ENCODE measurements around the gene CEMIP. TPM values are rescaled to one million over a fixed set of nuclear protein-coding genes. Genes with fewer than 3 reads are reported as not detected.

Gene CEMIP
- total and polyA plus RNA-seq, 9 donors: 0.93 to 3.0 (median 2.3) TPM

DNA sequence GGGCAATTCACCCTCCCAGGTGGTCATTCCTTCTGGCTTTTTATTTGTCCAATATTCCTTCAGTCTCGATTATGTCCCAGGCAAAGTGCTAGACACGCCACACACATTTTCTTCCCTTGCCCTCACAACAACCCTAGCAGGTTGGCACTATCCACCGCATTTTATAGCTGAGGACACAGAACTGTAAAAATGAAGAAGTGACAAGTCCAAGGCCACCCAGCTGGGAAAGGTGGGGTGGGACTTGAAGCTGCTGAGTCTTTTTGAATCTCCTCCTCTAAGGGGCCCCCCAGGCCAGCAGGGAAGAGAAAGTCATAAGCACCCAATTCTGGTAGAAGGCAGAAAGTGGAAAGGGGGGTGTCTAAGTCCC lies 60.6 kb downstream of the CEMIP start:
- Histone ChIP-seq H3K4me3 (ENCODE audit: low read length) (no peak overlapping the region), H3K27me3 (ENCODE audit: control insufficient read depth, insufficient read depth, low read length) (peaks cover 4% of the 10 kb centered on the region), H3K36me3 (ENCODE audit: control insufficient read depth, insufficient read depth, low read length) (no peaks in the 10 kb centered on the region), H3K9me3 (replicated peaks; ENCODE audit: control insufficient read depth, low read depth, low read length) (no peaks in the 10 kb centered on the region), H3K27ac (ENCODE audit: low read length) (no peak overlapping the region), H3K4me1 (ENCODE audit: control insufficient read depth, insufficient read depth, low read length) (peaks cover 40% of the 10 kb centered on the region)
- no CpG with 5 or more reads among the region's 3 CpGs for WGBS (ENCODE audit: insufficient coverage)
- DNase-seq: no peak

DNA sequence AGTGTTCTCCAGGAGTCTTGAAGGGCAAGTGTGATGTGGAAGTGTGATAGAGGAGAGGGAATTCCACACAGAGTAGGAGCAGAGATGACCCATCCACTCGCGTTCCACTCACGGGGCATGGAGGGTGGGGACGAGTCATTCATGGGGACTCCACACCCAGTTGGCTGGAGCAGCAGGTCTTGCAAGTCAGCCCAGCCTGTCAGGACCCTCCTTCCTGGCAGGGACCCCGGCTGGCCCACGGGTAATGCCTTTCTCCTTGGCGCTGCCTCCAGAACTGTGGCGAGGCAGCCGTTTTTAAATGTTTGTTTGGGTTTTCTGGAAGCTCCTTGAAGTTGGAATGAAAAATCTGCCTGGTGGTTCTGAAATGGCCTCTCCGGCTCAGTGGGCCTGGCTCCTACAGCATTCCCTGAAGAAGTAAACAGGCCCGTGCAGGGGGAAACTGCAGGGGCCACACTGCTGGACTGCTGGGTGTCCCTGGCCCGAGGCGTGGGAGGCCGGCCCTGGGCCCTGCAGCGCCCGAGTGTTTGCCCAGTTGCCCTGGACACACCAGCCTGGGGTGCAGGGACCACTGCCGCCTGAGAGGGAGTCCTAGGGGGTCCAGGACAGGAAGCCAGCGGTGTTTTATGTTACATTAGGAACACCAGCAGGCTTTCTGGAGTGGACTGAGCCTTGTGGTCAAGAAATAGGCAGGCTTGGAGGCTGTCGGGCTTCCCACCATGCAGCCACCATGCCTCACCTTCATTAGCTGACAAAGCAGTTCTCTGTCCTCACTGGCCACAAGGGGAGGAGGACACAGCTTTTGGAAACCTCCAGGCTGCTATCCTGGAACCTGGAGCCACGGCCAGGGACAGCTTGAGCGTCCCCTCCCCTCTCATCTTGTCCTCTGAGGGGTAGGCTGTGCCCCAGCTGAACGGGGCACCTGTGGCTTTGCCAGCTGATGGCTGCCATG lies 61.3 kb downstream of the CEMIP start:
- no peaks in the 10 kb centered on the region for H3K9me3 ChIP-seq (replicated peaks; ENCODE audit: control insufficient read depth, low read depth, low read length)
- H3K4me1 ChIP-seq (ENCODE audit: control insufficient read depth, insufficient read depth, low read length): peaks cover 40% of the 10 kb centered on the region
- peaks cover 4% of the 10 kb centered on the region for H3K27me3 ChIP-seq (ENCODE audit: control insufficient read depth, insufficient read depth, low read length)
- no peak overlapping the region for H3K4me3 ChIP-seq (ENCODE audit: low read length)
- DNase-seq: peak; percentile 26
- H3K27ac ChIP-seq (ENCODE audit: low read length): no peak overlapping the region
- no peaks in the 10 kb centered on the region for H3K36me3 ChIP-seq (ENCODE audit: control insufficient read depth, insufficient read depth, low read length)
- WGBS (ENCODE audit: insufficient coverage): 76% methylated on average over 15 of the region's 22 CpGs

DNA sequence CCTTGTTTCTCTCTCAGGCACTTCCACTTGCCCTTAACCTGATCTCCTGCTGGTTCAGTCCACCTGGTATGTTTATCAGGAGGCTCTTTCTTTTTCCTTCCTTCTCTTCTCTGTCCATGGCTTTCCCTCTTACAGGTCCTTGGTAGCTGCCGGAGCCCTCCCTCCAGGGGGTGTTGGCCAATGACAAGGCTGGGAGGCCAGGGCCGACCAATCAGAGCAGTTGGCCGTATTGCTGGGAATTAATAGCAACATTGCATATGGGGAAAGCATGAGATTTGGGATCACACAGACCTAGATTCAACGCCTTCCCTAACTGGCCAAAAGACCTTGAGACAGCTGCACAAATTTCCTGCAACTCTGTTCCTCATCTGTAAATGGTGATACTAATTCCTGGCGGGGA lies 62.4 kb downstream of the CEMIP start:
- WGBS (ENCODE audit: insufficient coverage): 70% methylated on average over 2 of the region's 5 CpGs
- Histone ChIP-seq H3K27ac (ENCODE audit: low read length) (no peak overlapping the region), H3K4me3 (ENCODE audit: low read length) (no peak overlapping the region), H3K4me1 (ENCODE audit: control insufficient read depth, insufficient read depth, low read length) (peaks cover 45% of the 10 kb centered on the region), H3K27me3 (ENCODE audit: control insufficient read depth, insufficient read depth, low read length) (peaks cover 4% of the 10 kb centered on the region), H3K36me3 (ENCODE audit: control insufficient read depth, insufficient read depth, low read length) (no peaks in the 10 kb centered on the region), H3K9me3 (replicated peaks; ENCODE audit: control insufficient read depth, low read depth, low read length) (no peaks in the 10 kb centered on the region)
- DNase-seq: no peak

DNA sequence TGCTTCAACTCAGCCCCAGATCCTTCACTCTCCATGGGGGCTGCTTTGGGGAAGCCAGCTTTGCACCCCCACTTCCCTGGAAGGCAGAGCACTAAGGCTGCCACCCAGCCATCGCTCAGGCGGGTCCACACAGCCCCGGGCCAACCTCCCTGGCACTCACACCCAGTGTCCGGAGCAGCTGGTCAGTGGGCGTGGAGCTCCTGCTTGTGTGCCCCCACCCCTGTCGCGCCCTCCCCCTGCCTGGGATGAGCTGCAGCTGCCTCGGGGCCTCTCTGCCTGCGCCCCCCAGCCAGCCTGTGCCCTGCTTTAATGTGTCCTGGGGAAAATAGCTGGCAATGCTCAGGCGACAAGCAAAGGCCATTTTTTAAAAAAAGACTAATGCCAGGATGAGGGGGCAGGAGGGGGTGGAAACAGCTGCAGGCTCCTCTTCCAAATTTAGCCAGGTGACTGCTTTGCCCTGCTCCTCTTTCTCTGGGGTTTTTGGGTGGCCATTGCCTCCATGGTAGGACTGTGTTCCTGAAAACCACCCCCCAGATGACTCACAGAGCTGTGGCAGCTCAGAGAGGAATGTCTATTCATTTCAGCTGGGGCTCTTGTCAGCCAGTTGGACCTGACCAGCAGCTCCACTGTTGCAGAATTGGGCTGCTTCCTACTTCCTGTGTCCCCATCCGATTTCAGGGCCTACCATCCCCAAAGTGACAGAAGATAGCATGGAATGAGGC lies 65.0 kb downstream of the CEMIP start:
- WGBS (ENCODE audit: insufficient coverage): 77% methylated on average over 8 of the region's 11 CpGs
- H3K36me3 ChIP-seq (ENCODE audit: control insufficient read depth, insufficient read depth, low read length): no peaks in the 10 kb centered on the region
- H3K9me3 ChIP-seq (replicated peaks; ENCODE audit: control insufficient read depth, low read depth, low read length): no peaks in the 10 kb centered on the region
- H3K27me3 ChIP-seq (ENCODE audit: control insufficient read depth, insufficient read depth, low read length): peaks cover 2% of the 10 kb centered on the region
- peaks cover 45% of the 10 kb centered on the region for H3K4me1 ChIP-seq (ENCODE audit: control insufficient read depth, insufficient read depth, low read length)
- no peak overlapping the region for H3K4me3 ChIP-seq (ENCODE audit: low read length)
- DNase-seq: peak; percentile 78
- peak overlapping the region; percentile 67 for H3K27ac ChIP-seq (ENCODE audit: low read length)

DNA sequence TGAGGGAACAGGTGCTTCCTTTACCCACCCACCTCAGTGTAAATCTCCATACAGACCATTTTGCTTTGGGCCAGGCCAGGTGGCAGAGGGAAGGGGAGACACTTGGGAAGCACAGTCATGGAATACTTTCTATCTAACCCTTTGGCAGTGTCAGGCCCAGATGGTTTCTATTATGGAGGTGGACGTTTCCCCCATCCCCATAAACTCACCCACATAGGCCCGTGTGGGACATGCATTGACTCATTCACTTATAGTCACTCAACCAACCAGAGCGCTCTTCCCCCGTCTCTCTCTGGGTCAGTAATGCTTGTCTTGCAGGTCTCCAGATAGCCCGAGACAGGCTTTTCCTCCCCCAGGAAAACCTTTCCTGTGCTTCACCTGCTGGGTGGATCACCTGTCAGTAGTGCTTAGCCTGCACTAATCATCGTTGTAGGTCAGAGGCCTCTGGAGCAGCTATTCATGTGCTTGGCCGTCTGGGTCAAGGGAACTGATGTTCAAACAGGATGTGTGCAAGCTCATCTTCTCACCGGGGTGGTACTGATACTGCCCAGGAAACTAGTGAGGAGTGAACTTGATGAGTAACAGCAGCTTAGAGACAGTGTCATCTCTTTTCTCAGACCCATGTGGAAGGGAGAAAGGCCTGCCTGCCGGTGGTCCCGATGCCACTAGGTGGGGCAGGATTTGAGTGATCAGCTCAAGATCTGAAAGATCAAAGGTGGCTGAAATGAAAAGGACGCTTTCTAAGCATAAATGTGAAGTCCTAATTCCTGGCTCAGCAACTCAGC lies 67.1 kb downstream of the CEMIP start:
- no peak overlapping the region for H3K27ac ChIP-seq (ENCODE audit: low read length)
- DNase-seq: no peak
- H3K9me3 ChIP-seq (replicated peaks; ENCODE audit: control insufficient read depth, low read depth, low read length): no peaks in the 10 kb centered on the region
- H3K36me3 ChIP-seq (ENCODE audit: control insufficient read depth, insufficient read depth, low read length): no peaks in the 10 kb centered on the region
- H3K27me3 ChIP-seq (ENCODE audit: control insufficient read depth, insufficient read depth, low read length): peaks cover 8% of the 10 kb centered on the region
- no peak overlapping the region for H3K4me3 ChIP-seq (ENCODE audit: low read length)
- peaks cover 31% of the 10 kb centered on the region for H3K4me1 ChIP-seq (ENCODE audit: control insufficient read depth, insufficient read depth, low read length)
- WGBS (ENCODE audit: insufficient coverage): 64% methylated on average over 10 of the region's 11 CpGs

DNA sequence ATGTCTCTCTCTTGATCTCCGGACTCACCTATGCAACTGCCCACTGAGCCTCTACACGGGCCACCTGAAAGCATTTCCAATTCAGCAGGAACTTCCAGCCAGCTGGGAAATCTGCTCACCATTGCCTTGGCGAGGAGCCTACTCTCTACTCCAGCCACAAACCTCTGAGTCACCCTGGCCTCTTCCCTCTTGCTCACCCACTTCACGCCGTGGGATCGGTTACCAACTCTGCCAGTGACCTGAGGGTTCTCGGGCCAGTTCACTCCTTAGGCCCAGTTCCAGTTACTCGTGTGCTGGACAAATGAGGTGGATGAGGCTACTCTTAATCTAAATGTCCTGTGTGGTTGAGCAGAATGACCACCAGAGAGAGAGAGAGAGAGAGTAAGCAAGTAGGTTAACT lies 70.1 kb downstream of the CEMIP start:
- H3K27ac ChIP-seq (ENCODE audit: low read length): no peak overlapping the region
- no peaks in the 10 kb centered on the region for H3K36me3 ChIP-seq (ENCODE audit: control insufficient read depth, insufficient read depth, low read length)
- peaks cover 20% of the 10 kb centered on the region for H3K4me1 ChIP-seq (ENCODE audit: control insufficient read depth, insufficient read depth, low read length)
- H3K4me3 ChIP-seq (ENCODE audit: low read length): no peak overlapping the region
- no peak for DNase-seq
- H3K9me3 ChIP-seq (replicated peaks; ENCODE audit: control insufficient read depth, low read depth, low read length): no peaks in the 10 kb centered on the region
- peaks cover 13% of the 10 kb centered on the region for H3K27me3 ChIP-seq (ENCODE audit: control insufficient read depth, insufficient read depth, low read length)
- WGBS (ENCODE audit: insufficient coverage): 72% methylated on average over 4 of the region's 8 CpGs

DNA sequence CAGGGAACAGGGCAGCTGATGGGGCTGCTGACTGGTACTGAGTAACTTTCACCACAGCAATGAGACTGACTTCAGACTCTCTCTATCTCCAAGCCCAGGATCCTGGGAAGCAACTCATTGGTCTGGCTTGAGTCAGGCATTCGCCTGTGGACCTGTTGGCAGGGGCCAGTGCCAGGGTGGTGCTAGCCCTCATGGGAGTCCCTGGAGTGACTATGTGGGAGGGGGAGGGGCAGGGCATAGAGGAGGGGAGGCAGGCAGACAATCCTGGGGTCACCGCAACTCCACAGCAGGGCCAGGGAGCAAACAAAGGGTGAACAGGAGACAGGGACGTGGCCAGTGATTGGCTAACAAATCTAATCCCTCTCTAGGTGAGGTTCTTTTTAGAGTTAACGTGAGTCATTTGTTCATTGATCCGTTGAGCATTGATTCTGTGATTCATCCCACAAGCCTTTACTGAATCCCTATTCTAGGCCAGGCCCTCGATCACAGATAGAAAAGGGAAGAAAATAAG lies 71.8 kb downstream of the CEMIP start:
- DNase-seq: no peak
- WGBS (ENCODE audit: insufficient coverage): 78% methylated on average over 1 of the region's 6 CpGs
- peaks cover 7% of the 10 kb centered on the region for H3K4me1 ChIP-seq (ENCODE audit: control insufficient read depth, insufficient read depth, low read length)
- H3K9me3 ChIP-seq (replicated peaks; ENCODE audit: control insufficient read depth, low read depth, low read length): no peaks in the 10 kb centered on the region
- no peak overlapping the region for H3K27ac ChIP-seq (ENCODE audit: low read length)
- H3K36me3 ChIP-seq (ENCODE audit: control insufficient read depth, insufficient read depth, low read length): no peaks in the 10 kb centered on the region
- H3K27me3 ChIP-seq (ENCODE audit: control insufficient read depth, insufficient read depth, low read length): peaks cover 16% of the 10 kb centered on the region
- no peak overlapping the region for H3K4me3 ChIP-seq (ENCODE audit: low read length)

DNA sequence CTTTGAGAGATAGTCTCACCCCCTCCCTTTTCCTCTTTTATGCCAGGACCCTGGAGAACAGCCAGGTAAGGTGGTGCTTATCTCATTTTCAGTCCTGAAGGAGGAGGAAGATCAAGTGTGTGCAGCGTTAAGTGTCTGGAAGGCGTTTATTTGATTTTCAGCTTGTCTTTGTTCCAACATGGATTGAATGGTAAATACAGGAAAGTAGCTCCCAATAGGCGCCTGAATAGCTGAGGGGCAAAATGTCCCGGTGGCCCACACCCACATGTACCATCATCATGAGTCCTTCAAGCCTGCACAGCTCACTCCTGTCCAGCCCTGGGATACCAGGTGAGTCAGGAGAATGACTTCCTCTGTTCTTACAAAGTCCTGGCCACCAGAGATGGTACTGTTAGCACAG lies 73.5 kb downstream of the CEMIP start:
- Histone ChIP-seq H3K27ac (ENCODE audit: low read length) (no peak overlapping the region), H3K27me3 (ENCODE audit: control insufficient read depth, insufficient read depth, low read length) (peaks cover 16% of the 10 kb centered on the region), H3K4me1 (ENCODE audit: control insufficient read depth, insufficient read depth, low read length) (peaks cover 21% of the 10 kb centered on the region), H3K4me3 (ENCODE audit: low read length) (no peak overlapping the region), H3K9me3 (replicated peaks; ENCODE audit: control insufficient read depth, low read depth, low read length) (no peaks in the 10 kb centered on the region), H3K36me3 (ENCODE audit: control insufficient read depth, insufficient read depth, low read length) (no peaks in the 10 kb centered on the region)
- DNase-seq: no peak
- 76% methylated on average over 4 of the region's 4 CpGs for WGBS (ENCODE audit: insufficient coverage)

DNA sequence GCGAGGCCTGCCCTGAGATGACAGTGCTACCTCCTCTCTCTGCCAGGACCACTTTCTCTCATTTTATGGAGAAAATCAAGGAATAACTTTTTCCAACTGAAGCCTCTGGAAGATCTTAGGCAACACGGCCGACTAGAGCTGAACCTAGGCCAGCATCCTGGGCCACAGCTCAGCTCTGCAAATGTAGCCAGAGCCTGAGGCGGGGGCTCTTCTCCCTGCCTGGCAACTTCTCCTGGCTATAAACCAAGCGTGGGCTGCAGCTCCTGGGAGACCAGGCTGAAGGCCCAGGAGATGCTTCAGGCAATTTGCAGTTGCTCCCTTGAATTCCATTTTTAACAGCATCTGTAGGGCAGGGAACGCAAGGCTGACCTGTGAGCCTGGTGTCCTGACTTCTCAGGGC lies 74.9 kb downstream of the CEMIP start:
- Histone ChIP-seq H3K4me3 (ENCODE audit: low read length) (no peak overlapping the region), H3K4me1 (ENCODE audit: control insufficient read depth, insufficient read depth, low read length) (peaks cover 29% of the 10 kb centered on the region), H3K36me3 (ENCODE audit: control insufficient read depth, insufficient read depth, low read length) (no peaks in the 10 kb centered on the region), H3K27ac (ENCODE audit: low read length) (no peak overlapping the region), H3K9me3 (replicated peaks; ENCODE audit: control insufficient read depth, low read depth, low read length) (no peaks in the 10 kb centered on the region), H3K27me3 (ENCODE audit: control insufficient read depth, insufficient read depth, low read length) (peaks cover 16% of the 10 kb centered on the region)
- peak; percentile 72 for DNase-seq
- 26% methylated on average over 5 of the region's 6 CpGs for WGBS (ENCODE audit: insufficient coverage)

DNA sequence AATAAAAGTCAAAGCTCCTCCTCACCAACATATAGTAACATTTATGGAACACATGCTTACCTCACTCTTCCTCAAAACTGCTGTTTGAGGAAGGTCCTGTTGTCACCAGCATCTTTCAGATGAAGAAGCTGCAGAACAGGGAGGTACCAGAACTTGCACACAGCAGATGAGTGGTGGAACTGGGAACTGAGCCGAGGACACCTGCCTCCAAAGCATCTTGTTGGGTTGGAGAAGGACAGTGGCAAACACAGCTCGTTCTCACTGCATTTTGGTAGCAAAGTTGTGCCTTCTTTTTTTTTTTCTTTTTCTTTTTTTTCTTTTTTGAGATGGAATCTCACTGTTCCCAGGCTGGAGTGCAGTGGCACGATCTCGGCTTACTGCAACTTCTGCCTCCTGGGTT lies 76.0 kb downstream of the CEMIP start:
- Histone ChIP-seq H3K4me1 (ENCODE audit: control insufficient read depth, insufficient read depth, low read length) (peaks cover 29% of the 10 kb centered on the region), H3K27me3 (ENCODE audit: control insufficient read depth, insufficient read depth, low read length) (peaks cover 14% of the 10 kb centered on the region), H3K9me3 (replicated peaks; ENCODE audit: control insufficient read depth, low read depth, low read length) (no peaks in the 10 kb centered on the region), H3K4me3 (ENCODE audit: low read length) (no peak overlapping the region), H3K27ac (ENCODE audit: low read length) (no peak overlapping the region), H3K36me3 (ENCODE audit: control insufficient read depth, insufficient read depth, low read length) (no peaks in the 10 kb centered on the region)
- 87% methylated on average over 3 of the region's 4 CpGs for WGBS (ENCODE audit: insufficient coverage)
- DNase-seq: no peak
